Thymus (tissue), 11 donors: Measurements from ENCODE around the gene KCNMA1. TPM values are rescaled to one million over a fixed set of nuclear protein-coding genes. Genes with fewer than 3 reads are reported as not detected.

Experiments used
- DNase-seq, 9 donors: peaks; one replicate each; pipeline ENCODE4 v3.0.0-alpha.2; 2013; ENCODE audit warnings: low spot score in 9 of 9, low read depth in 6 of 9, missing footprints in 1 of 9
- H3K27ac ChIP-seq, 2 donors: one replicate each; pipeline ENCODE4 v1.5.1; 2013; ENCODE audit warnings: control low read depth in 1 of 2, low read depth in 1 of 2, low read length in 1 of 2, mild to moderate bottlenecking in 1 of 2, moderate library complexity in 1 of 2
- H3K27me3 ChIP-seq, 2 donors: one replicate each; pipeline ENCODE4 v1.5.1; 2013; ENCODE audit warnings: low read length in 1 of 2; ENCODE audit not compliant: control insufficient read depth in 2 of 2, insufficient read depth in 1 of 2
- H3K36me3 ChIP-seq, 2 donors: one replicate each; pipeline ENCODE4 v1.5.1; 2013; ENCODE audit warnings: low read length in 1 of 2, mild to moderate bottlenecking in 1 of 2, moderate library complexity in 1 of 2; ENCODE audit not compliant: control insufficient read depth in 2 of 2, insufficient read depth in 2 of 2
- H3K4me1 ChIP-seq, 2 donors: one replicate each; pipeline ENCODE4 v1.5.1; 2013; ENCODE audit warnings: low read length in 2 of 2; ENCODE audit not compliant: control insufficient read depth in 2 of 2, insufficient read depth in 2 of 2
- H3K4me3 ChIP-seq, 2 donors: one replicate each; pipeline ENCODE4 v1.5.1; 2013; ENCODE audit warnings: low read length in 2 of 2, control low read depth in 1 of 2, mild to moderate bottlenecking in 1 of 2
- H3K9me3 ChIP-seq, 2 donors: one replicate each; pipeline ENCODE4 v1.5.1; 2013; ENCODE audit warnings: low read length in 1 of 2, mild to moderate bottlenecking in 1 of 2; ENCODE audit not compliant: control insufficient read depth in 2 of 2, insufficient read depth in 1 of 2
- WGBS: extraction: QIAGEN DNeasy Blood & Tissue Kit; methylation state at CpG from one replicate; pipeline ENCODE4 v1.1.7; 2013; 5-methylcytosine and 5-hydroxymethylcytosine counted together
- polyA plus RNA-seq: library from polyadenylated mRNA; stranded (reverse); fragments of 200-250 nt; gene quantifications from one replicate; pipeline ENCODE4 v1.2.3, GENCODE V29; 2013
- total RNA-seq: library from RNA; stranded (reverse); fragments of 120-200 nt; gene quantifications from one replicate; pipeline ENCODE4 v1.2.4, GENCODE V29; 2013
- donor health status: healthy.

KCNMA1 gene
- total and polyA plus RNA-seq, 2 donors, result 1.9 to 12.9 TPM

- no peaks in the 10 kb centered on the region for H3K9me3 ChIP-seq
- 96% methylated on average over 1 of the region's 1 CpG for WGBS
- H3K27me3 ChIP-seq, result no peaks in the 10 kb centered on the region
These were observed 661.5 kb downstream of the KCNMA1 start for GRCh38 chr10:76976142-76976541.

GRCh38 chr10:76975126-76975525 lies 662.5 kb downstream of the KCNMA1 start:
- no peak for DNase-seq
- peaks cover 0 to 10% of the 10 kb centered on the region in 2 donors for H3K4me1 ChIP-seq
- no peak overlapping the region for H3K4me3 ChIP-seq
- no peak overlapping the region for H3K27ac ChIP-seq
- no peaks in the 10 kb centered on the region for H3K9me3 ChIP-seq
- WGBS, result 80% methylated on average over 6 of the region's 6 CpGs
- no peaks in the 10 kb centered on the region for H3K36me3 ChIP-seq
- no peaks in the 10 kb centered on the region for H3K27me3 ChIP-seq

More at GRCh38 chr10:76976142-76976541, 661.5 kb downstream of the KCNMA1 start:
- no peak for DNase-seq
- no peak overlapping the region for H3K27ac ChIP-seq
- peaks cover 0 to 5% of the 10 kb centered on the region in 2 donors for H3K4me1 ChIP-seq
- H3K4me3 ChIP-seq, result no peak overlapping the region
- no peaks in the 10 kb centered on the region for H3K36me3 ChIP-seq

DNA sequence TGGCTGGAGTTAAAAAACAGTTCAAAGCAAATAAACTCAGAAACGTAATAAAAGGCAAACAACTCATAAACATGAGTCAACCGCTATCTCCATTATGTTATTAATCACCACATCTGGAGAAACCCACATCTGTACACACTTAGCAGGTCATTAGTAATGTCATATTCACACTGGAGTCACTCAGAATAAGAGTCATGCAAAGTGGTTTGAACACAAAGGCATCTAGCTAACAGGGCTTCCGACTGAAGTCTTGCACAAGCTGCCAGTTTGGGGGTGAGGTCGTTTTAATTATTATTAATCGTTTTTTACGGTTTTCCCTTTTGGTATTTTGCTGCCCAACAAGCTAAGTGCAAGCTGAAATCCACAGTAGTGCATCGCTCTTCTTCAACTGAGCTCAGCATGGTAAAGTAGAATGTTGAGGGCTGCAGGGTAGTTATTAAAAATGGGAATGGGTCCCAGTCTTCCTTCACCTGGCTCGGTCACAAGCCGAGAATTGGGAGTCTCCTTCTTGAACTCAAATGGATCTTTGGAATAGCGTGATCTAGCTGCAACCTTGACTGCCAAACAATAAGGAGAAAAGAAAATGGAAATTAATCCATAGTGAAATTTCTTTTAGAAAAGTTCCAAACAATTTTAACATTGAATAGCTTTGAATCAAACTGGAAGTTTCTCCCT lies 663.5 kb downstream of the KCNMA1 start:
- no peaks in the 10 kb centered on the region for H3K27me3 ChIP-seq
- peaks cover 0 to 10% of the 10 kb centered on the region in 2 donors for H3K4me1 ChIP-seq
- 93% methylated on average over 10 of the region's 10 CpGs for WGBS
- no peak overlapping the region for H3K27ac ChIP-seq
- H3K4me3 ChIP-seq, result no peak overlapping the region
- H3K36me3 ChIP-seq, result no peaks in the 10 kb centered on the region
- DNase-seq, result no peak
- H3K9me3 ChIP-seq, result no peaks in the 10 kb centered on the region

DNA sequence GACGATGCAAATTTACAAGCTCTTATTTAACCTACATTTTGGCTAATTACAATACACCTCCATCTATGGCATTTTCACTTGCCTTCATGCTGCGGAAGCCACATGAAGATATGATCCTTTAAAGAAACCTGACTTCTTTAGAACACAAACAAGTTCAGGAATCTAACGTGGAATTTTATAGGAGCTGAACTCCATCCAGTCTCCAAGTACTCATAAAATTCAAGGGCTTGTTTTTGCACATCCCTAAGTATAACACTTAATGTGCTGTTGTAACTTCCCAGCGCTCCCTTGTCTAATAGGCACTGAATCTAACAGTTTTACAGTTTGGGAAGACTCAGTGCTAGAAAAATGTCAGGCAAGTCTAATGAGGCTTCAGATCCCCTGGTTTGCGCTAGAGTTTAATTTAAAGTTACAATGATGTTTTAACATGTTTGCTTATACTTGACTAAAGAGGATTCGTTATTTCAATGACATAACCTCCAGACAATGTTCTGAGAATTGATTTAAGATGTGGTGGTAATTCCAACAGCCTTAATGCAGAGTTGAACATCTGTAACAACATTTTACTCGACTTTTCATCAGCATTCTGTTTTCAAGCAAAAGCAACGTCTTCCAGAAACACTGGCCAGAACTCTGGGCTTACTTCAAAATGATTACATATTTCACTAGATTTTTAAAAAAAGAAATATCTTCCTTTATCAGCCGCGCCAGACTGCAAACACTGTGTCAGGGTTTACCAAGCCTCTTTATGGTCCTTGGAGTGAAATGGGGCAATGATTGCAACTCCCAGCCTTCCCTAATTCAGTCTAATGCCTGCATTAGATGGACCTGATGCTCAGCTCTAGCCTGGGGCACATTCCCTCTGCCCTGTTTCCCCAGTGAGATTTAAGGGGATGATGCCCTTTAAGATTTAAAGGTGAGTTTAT lies 664.3 kb downstream of the KCNMA1 start:
- Histone ChIP-seq H3K27ac (no peak overlapping the region), H3K4me1 (peaks cover 0 to 10% of the 10 kb centered on the region in 2 donors), H3K9me3 (no peaks in the 10 kb centered on the region), H3K4me3 (no peak overlapping the region), H3K27me3 (no peaks in the 10 kb centered on the region), H3K36me3 (no peaks in the 10 kb centered on the region)
- DNase-seq, result no peak
- WGBS, result 94% methylated on average over 10 of the region's 10 CpGs

- Histone ChIP-seq H3K4me3 (no peak overlapping the region), H3K4me1 (peaks cover 0 to 10% of the 10 kb centered on the region in 2 donors), H3K27me3 (no peaks in the 10 kb centered on the region), H3K27ac (no peak overlapping the region), H3K9me3 (no peaks in the 10 kb centered on the region), H3K36me3 (no peaks in the 10 kb centered on the region)
- no peak for DNase-seq
- WGBS, result 94% methylated on average over 2 of the region's 2 CpGs
These were observed 665.1 kb downstream of the KCNMA1 start for GRCh38 chr10:76972541-76972940.

- WGBS, result 66% methylated on average over 8 of the region's 8 CpGs
- Histone ChIP-seq H3K36me3 (no peaks in the 10 kb centered on the region), H3K4me3 (no peak overlapping the region), H3K27me3 (no peaks in the 10 kb centered on the region), H3K27ac (no peak overlapping the region), H3K9me3 (no peaks in the 10 kb centered on the region), H3K4me1 (peaks cover 0 to 10% of the 10 kb centered on the region in 2 donors)
- peak in 4 of 9 donors; percentile 4 to 51 (median 15) for DNase-seq
These were observed 665.9 kb downstream of the KCNMA1 start for GRCh38 chr10:76971547-76972170.

- no peaks in the 10 kb centered on the region for H3K36me3 ChIP-seq
- no peaks in the 10 kb centered on the region for H3K9me3 ChIP-seq
- no peak overlapping the region for H3K4me3 ChIP-seq
- H3K27me3 ChIP-seq, result no peaks in the 10 kb centered on the region
- H3K27ac ChIP-seq, result no peak overlapping the region
- no peak for DNase-seq
- peaks cover 0 to 10% of the 10 kb centered on the region in 2 donors for H3K4me1 ChIP-seq
- WGBS, result 95% methylated on average over 6 of the region's 6 CpGs
These were observed 666.7 kb downstream of the KCNMA1 start for GRCh38 chr10:76970711-76971519.

GRCh38 chr10:76969366-76969948 lies 668.2 kb downstream of the KCNMA1 start:
- WGBS, result 93% methylated on average over 9 of the region's 9 CpGs

More at GRCh38 chr10:76969366-76969948, 668.2 kb downstream of the KCNMA1 start:
- H3K27me3 ChIP-seq, result no peaks in the 10 kb centered on the region
- peaks cover 0 to 10% of the 10 kb centered on the region in 2 donors for H3K4me1 ChIP-seq
- no peak for DNase-seq
- H3K4me3 ChIP-seq, result no peak overlapping the region
- H3K27ac ChIP-seq, result no peak overlapping the region
- no peaks in the 10 kb centered on the region for H3K9me3 ChIP-seq
- no peaks in the 10 kb centered on the region for H3K36me3 ChIP-seq
